Keratinocyte (primary cell): ENCODE measurements around the gene CENPF. TPM values are rescaled to one million over a fixed set of nuclear protein-coding genes. Genes with fewer than 3 reads are reported as not detected.
A peak's percentile ranks its signal among the peaks of the same experiment; 100 is the strongest.

Experiments
- DNase-seq: peaks from one replicate; pipeline ENCODE4 v3.0.0-alpha.2; 2011; ENCODE audit warnings: low read depth, missing footprints, low spot score
- FAIRE-seq: peaks from 2 replicates; lab custom pipeline; 2011; peaks lifted over from hg19 to GRCh38; lab: Jason Lieb, UNC
- H2AFZ ChIP-seq: 2 replicates; pipeline ENCODE4 v1.6.0; 2012; ENCODE audit warnings: low read length, control low read depth, inconsistent platforms; ENCODE audit not compliant: control insufficient read depth
- H3K27ac ChIP-seq: 2 replicates; pipeline ENCODE4 v1.5.1; 2011; ENCODE audit warnings: low read length; ENCODE audit not compliant: control insufficient read depth, insufficient read depth
- H3K27me3 ChIP-seq: 3 replicates; pipeline ENCODE4 v1.6.0; 2011; ENCODE audit warnings: low read length; ENCODE audit not compliant: control insufficient read depth, insufficient read depth; ENCODE audit errors: extremely low read depth
- H3K36me3 ChIP-seq, 2 experiments: 2 replicates in 1 of 2; 3 replicates in 1 of 2; pipeline ENCODE4 v1.5.1; 2011; ENCODE audit warnings: low read length in 2 of 2, mild to moderate bottlenecking in 1 of 2; ENCODE audit not compliant: control insufficient read depth in 2 of 2, insufficient read depth in 2 of 2; ENCODE audit errors: extremely low read depth in 1 of 2
- H3K4me1 ChIP-seq: 3 replicates; pipeline ENCODE4 v1.5.1; 2011; ENCODE audit warnings: low read length; ENCODE audit not compliant: control insufficient read depth, insufficient read depth; ENCODE audit errors: extremely low read depth
- H3K4me2 ChIP-seq: 3 replicates; pipeline ENCODE4 v1.6.0; 2011; ENCODE audit warnings: low read depth, low read length; ENCODE audit not compliant: control insufficient read depth, insufficient read depth; ENCODE audit errors: extremely low read depth
- H3K4me3 ChIP-seq, 3 experiments: fragments of 200-600 bp in 1 of 3; sonication (generic) in 1 of 3; 2 replicates in 2 of 3; 3 replicates in 1 of 3; pipeline ENCODE4 v1.5.1; 2011 to 2016; ENCODE audit warnings: low read length in 3 of 3, mild to moderate bottlenecking in 3 of 3, control low read depth in 2 of 3, inconsistent platforms in 1 of 3, low read depth in 1 of 3, mixed read lengths in 1 of 3, mixed run types in 1 of 3, moderate library complexity in 1 of 3; ENCODE audit not compliant: control insufficient read depth in 2 of 3, insufficient read depth in 2 of 3; ENCODE audit errors: extremely low read depth in 1 of 3
- H3K79me2 ChIP-seq: 2 replicates; pipeline ENCODE4 v1.6.0; 2012; ENCODE audit warnings: low read length; ENCODE audit not compliant: control insufficient read depth, insufficient read depth
- H3K9ac ChIP-seq: 3 replicates; pipeline ENCODE4 v1.6.0; 2011; ENCODE audit warnings: low read length; ENCODE audit not compliant: control insufficient read depth, insufficient read depth; ENCODE audit errors: extremely low read depth
- H3K9me1 ChIP-seq: 3 replicates; pipeline ENCODE4 v1.6.0; 2011; ENCODE audit warnings: low read length; ENCODE audit not compliant: control insufficient read depth, insufficient read depth; ENCODE audit errors: extremely low read depth
- H3K9me3 ChIP-seq: 2 replicates; pipeline ENCODE4 v1.5.1; 2012; ENCODE audit warnings: low read depth, low read length; ENCODE audit not compliant: control insufficient read depth
- H4K20me1 ChIP-seq: 3 replicates; pipeline ENCODE4 v1.6.0; 2011; ENCODE audit warnings: low read length; ENCODE audit not compliant: control insufficient read depth, insufficient read depth; ENCODE audit errors: extremely low read depth
- EZH2 ChIP-seq: IDR thresholded peaks from one replicate; pipeline ENCODE4 v1.6.1; 2012; ENCODE audit warnings: inconsistent platforms, mild to moderate bottlenecking, low read length, moderate library complexity
- dilution Hi-C: fragments of 300-500 bp; cut with MboI; formaldehyde crosslinking; loops from one replicate; pipeline ENCODE4 v1.7.0; 2020; ENCODE audit warnings: low sequenced_read_pairs; ENCODE audit not compliant: extremely low pct_ligation_motif_present
- polyA plus RNA-seq, 5 experiments: library from polyadenylated mRNA; depleted of rRNA in 3 of 5; stranded (reverse) in 3 of 5; stranded (forward) in 1 of 5; unstranded in 1 of 5; fragments of >200 nt; gene quantifications; 1 replicate in 1 of 5; 2 replicates in 3 of 5; 3 replicates in 1 of 5; pipeline versions ENCODE4 v1.2.1 to v1.2.3, GENCODE V29; 2011 to 2012; ENCODE audit warnings: missing spikeins in 2 of 5, low read depth in 1 of 5, low replicate concordance in 1 of 5
- TF ChIP-seq, protein P1 (sequence below), 3 experiments: IDR thresholded peaks in 1 of 3; conservative IDR thresholded peaks in 1 of 3; optimal IDR thresholded peaks in 1 of 3; 2 replicates in 2 of 3; 3 replicates in 1 of 3; pipeline versions ENCODE3 to v1.5.1; 2011; ENCODE audit warnings: low read length in 3 of 3, mild to moderate bottlenecking in 3 of 3, moderate library complexity in 2 of 3, control low read depth in 1 of 3, inconsistent platforms in 1 of 3; ENCODE audit not compliant: insufficient read depth in 2 of 3; ENCODE audit errors: extremely low read depth in 1 of 3

CENPF gene
- polyA plus RNA-seq, 1 donor (not counting 4 experiments of a cell fraction or from before 2014, with no cell fraction given): 14.4 TPM

DNA sequence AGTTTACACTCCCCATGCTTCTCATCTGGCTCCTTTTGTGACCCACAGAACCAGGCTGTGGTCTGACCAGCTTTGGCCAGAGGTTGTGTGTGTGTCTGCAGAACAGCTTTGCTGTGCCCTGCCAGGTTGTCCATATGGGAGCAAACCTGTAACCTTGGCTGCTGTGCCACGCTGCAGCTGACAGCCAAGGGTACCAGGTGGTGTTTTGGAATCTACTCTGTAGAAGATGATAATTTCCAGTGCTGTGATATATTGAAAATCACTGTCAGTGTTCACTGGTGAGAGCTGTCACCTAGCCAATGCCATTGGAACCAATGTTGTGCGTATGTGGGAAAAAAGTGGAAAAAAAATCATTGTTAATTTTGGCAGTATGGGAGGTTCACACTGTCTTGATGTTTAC lies 18.2 kb downstream of the CENPF start:
- Histone ChIP-seq H3K4me3 (no peak overlapping the region), H3K4me2 (no peak overlapping the region), H2AFZ (no peak overlapping the region), H4K20me1 (no peaks in the 10 kb centered on the region), H3K27me3 (no peaks in the 10 kb centered on the region), H3K9me3 (no peaks in the 10 kb centered on the region), H3K27ac (no peak overlapping the region), H3K9me1 (peaks cover 4% of the 10 kb centered on the region), H3K79me2 (peaks cover 2% of the 10 kb centered on the region), H3K4me1 (peaks cover 5% of the 10 kb centered on the region), H3K36me3 (peaks cover 3 to 18% of the 10 kb centered on the region in 2 experiments), H3K9ac (no peak overlapping the region)
- FAIRE-seq (no peak), DNase-seq (no peak)
- dilution Hi-C loops: no loop called here
- no peak for TF ChIP-seq EZH2
- TF ChIP-seq, protein P1, sequence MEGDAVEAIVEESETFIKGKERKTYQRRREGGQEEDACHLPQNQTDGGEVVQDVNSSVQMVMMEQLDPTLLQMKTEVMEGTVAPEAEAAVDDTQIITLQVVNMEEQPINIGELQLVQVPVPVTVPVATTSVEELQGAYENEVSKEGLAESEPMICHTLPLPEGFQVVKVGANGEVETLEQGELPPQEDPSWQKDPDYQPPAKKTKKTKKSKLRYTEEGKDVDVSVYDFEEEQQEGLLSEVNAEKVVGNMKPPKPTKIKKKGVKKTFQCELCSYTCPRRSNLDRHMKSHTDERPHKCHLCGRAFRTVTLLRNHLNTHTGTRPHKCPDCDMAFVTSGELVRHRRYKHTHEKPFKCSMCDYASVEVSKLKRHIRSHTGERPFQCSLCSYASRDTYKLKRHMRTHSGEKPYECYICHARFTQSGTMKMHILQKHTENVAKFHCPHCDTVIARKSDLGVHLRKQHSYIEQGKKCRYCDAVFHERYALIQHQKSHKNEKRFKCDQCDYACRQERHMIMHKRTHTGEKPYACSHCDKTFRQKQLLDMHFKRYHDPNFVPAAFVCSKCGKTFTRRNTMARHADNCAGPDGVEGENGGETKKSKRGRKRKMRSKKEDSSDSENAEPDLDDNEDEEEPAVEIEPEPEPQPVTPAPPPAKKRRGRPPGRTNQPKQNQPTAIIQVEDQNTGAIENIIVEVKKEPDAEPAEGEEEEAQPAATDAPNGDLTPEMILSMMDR (optimal IDR thresholded peaks at IDR 0.05 in 1 of 3, IDR thresholded peaks at IDR 0.05 in 1 of 3, conservative IDR thresholded peaks at IDR 0.05 in 1 of 3; ENCODE audit: extremely low read depth in 1 of 3, insufficient read depth in 2 of 3, low read length in 3 of 3): no peak

DNA sequence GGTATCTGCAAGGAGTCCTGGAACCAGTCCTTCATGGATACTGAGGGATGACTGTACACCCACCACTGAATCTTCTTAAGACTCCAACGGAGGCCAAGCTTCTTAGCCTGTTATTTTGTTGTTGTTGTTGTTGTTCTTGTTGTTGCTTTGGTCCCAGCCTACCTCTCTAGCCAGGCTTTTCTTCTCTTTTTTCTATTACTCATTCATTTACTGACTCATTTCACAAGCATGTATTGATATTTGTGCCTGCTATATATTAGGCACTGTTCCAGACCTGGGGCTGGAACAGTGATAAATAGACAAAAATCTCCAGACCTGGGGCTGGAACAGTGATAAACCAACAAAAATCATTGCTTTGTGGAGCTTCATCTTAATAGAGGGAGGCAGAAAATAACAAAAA lies 20.4 kb downstream of the CENPF start:
- Histone ChIP-seq H3K9me1 (peaks cover 4% of the 10 kb centered on the region), H3K27me3 (no peaks in the 10 kb centered on the region), H4K20me1 (no peaks in the 10 kb centered on the region), H3K4me3 (no peak overlapping the region), H3K9ac (no peak overlapping the region), H2AFZ (no peak overlapping the region), H3K4me1 (peaks cover 5% of the 10 kb centered on the region), H3K36me3 (peaks cover 3 to 19% of the 10 kb centered on the region in 2 experiments), H3K9me3 (no peaks in the 10 kb centered on the region), H3K79me2 (peaks cover 2% of the 10 kb centered on the region), H3K27ac (no peak overlapping the region), H3K4me2 (no peak overlapping the region)
- dilution Hi-C loops: no loop called here
- DNase-seq (peak; percentile 25), FAIRE-seq (peak; percentile 79)
- TF ChIP-seq EZH2: no peak
- TF ChIP-seq, protein P1 (optimal IDR thresholded peaks at IDR 0.05 in 1 of 3, IDR thresholded peaks at IDR 0.05 in 1 of 3, conservative IDR thresholded peaks at IDR 0.05 in 1 of 3; ENCODE audit: extremely low read depth in 1 of 3, insufficient read depth in 2 of 3, low read length in 3 of 3): no peak
